ENCODE data around the gene LITAFD. TPM values are rescaled to one million over a fixed set of nuclear protein-coding genes. Genes with fewer than 3 reads are reported as not detected.

The LITAFD gene
- total and polyA plus RNA-seq, 10 of the 15 experiments (the other 5 are each of a cell fraction or from before 2014, with no cell fraction given): not detected

DNA sequence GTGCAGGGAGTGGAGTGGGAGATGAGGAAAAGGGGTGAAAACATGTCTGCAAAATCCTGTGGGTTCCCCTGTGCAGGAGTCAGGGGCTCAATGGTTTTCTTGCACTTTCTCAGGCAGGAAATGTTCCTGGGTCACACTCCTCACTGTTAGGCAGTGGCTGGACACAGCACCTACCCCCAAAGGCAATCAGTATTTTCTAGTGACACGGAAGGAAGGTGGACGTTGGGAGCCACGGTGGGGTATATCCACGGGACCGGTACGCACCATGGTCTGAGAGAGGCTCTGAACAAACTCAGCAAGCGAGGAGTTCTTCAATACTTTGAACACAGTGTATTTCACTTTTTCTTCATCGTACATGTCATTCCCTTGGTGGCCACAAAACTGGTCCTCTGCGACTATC is 20.9 kb downstream of the LITAFD start:
- ChIA-PET RAD21 (ENCODE audit: unreplicated experiment) (no interaction called here), POLR2A (no interaction called here), SMC1A (ENCODE audit: uncharacterized antibody, unreplicated experiment) (interaction anchor here (4.3 kb wide), 1 partner anchor 106 kb away, joined by 28 read pairs; no protein-coding TSS in a partner anchor), CTCF (interaction anchor here (0.7 to 4.4 kb wide), 3 partner anchors 9 to 232 kb away, joined by 3 to 20 read pairs (median 6); no protein-coding TSS in a partner anchor)
- Histone ChIP-seq H3K36me3 (ENCODE audit: control insufficient read depth in 2 of 2, insufficient read depth in 2 of 2, low read length in 1 of 2) (peaks cover 36 to 73% of the 10 kb centered on the region in 2 experiments), H3K9me3 (replicated peaks; ENCODE audit: control insufficient read depth, insufficient read depth, low read length) (no peaks in the 10 kb centered on the region), H3K4me2 (ENCODE audit: control insufficient read depth, insufficient read depth) (no peak overlapping the region), H3K27ac (ENCODE audit: control insufficient read depth, insufficient read depth) (no peak overlapping the region), H3K4me3 (no peak overlapping the region), H3K79me2 (ENCODE audit: control insufficient read depth, insufficient read depth, low read length) (no peaks in the 10 kb centered on the region), H2AFZ (ENCODE audit: control insufficient read depth, low read depth, low read length) (no peak overlapping the region), H3K27me3 (replicated peaks in 1 of 2; ENCODE audit: control insufficient read depth in 2 of 2, insufficient read depth in 2 of 2, low read length in 1 of 2) (no peaks in the 10 kb centered on the region), H4K20me1 (ENCODE audit: control insufficient read depth, insufficient read depth) (no peaks in the 10 kb centered on the region), H3K4me1 (ENCODE audit: control insufficient read depth, insufficient read depth, low read length) (peaks cover 4% of the 10 kb centered on the region; the same call in 1 of the 2 replicates), H3K9ac (ENCODE audit: control insufficient read depth, insufficient read depth, low read length) (no peak overlapping the region)
- in situ Hi-C loops (cut with MboI) (no loop called here), intact Hi-C loops (cut with micrococcal nuclease; ENCODE audit: unreplicated experiment) (no loop called here)
- DNase-seq (ENCODE audit: low read depth, low spot score): no peak
- ATAC-seq: no peak
- WGBS (ENCODE audit: insufficient coverage, insufficient replicate concordance, low lambda C conversion rate, missing lambda C conversion rate): 97% methylated on average over 9 of the region's 9 CpGs
- no TSS peak for BruUV-seq (replicated peaks)
- no peak for FAIRE-seq
- no peak for TF ChIP-seq RAD51 (IDR thresholded peaks at IDR 0.05)
- no peak for TF ChIP-seq NR2F1 (conservative IDR thresholded peaks at IDR 0.05)
- TF ChIP-seq PKNOX1 (IDR thresholded peaks at IDR 0.05): no peak
- no peak for TF ChIP-seq BACH1 (IDR thresholded peaks at IDR 0.05; ENCODE audit: borderline replicate concordance)
- TF ChIP-seq EP300 (IDR thresholded peaks at IDR 0.05; ENCODE audit: borderline replicate concordance in 1 of 2, control insufficient read depth in 1 of 2, low read depth in 2 of 2, low read length in 2 of 2): no peak
- no peak for TF ChIP-seq ATF7 (IDR thresholded peaks at IDR 0.05; ENCODE audit: low read depth)
- TF ChIP-seq PRDM15 (CRISPR knock-in tag; IDR thresholded peaks at IDR 0.05): no peak
- TF ChIP-seq SIN3A (IDR thresholded peaks at IDR 0.05; ENCODE audit: low read depth, low read length): no peak
- TF ChIP-seq EGR1 (IDR thresholded peaks at IDR 0.05; ENCODE audit: borderline replicate concordance in 1 of 2, low read depth in 2 of 2, low read length in 2 of 2): no peak
- no peak for TF ChIP-seq NFXL1 (IDR thresholded peaks at IDR 0.05; ENCODE audit: borderline replicate concordance)
- TF ChIP-seq E2F4 (IDR thresholded peaks at IDR 0.05; ENCODE audit: low read depth, low read length): no peak
- TF ChIP-seq, protein P1, sequence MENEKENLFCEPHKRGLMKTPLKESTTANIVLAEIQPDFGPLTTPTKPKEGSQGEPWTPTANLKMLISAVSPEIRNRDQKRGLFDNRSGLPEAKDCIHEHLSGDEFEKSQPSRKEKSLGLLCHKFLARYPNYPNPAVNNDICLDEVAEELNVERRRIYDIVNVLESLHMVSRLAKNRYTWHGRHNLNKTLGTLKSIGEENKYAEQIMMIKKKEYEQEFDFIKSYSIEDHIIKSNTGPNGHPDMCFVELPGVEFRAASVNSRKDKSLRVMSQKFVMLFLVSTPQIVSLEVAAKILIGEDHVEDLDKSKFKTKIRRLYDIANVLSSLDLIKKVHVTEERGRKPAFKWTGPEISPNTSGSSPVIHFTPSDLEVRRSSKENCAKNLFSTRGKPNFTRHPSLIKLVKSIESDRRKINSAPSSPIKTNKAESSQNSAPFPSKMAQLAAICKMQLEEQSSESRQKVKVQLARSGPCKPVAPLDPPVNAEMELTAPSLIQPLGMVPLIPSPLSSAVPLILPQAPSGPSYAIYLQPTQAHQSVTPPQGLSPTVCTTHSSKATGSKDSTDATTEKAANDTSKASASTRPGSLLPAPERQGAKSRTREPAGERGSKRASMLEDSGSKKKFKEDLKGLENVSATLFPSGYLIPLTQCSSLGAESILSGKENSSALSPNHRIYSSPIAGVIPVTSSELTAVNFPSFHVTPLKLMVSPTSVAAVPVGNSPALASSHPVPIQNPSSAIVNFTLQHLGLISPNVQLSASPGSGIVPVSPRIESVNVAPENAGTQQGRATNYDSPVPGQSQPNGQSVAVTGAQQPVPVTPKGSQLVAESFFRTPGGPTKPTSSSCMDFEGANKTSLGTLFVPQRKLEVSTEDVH (IDR thresholded peaks at IDR 0.05; ENCODE audit: low read depth, partially characterized antibody): no peak
- no peak for TF ChIP-seq CHD4 (IDR thresholded peaks at IDR 0.05)
- TF ChIP-seq SMAD5 (IDR thresholded peaks at IDR 0.05; ENCODE audit: low read depth): no peak
- no peak for TF ChIP-seq MYC (IDR thresholded peaks at IDR 0.05; ENCODE audit: insufficient read depth, insufficient read length, insufficient replicate concordance, low read length, severe bottlenecking)
- TF ChIP-seq FOXK2 (IDR thresholded peaks at IDR 0.05): no peak
